Forelimb muscle (tissue), 1 donor: ENCODE results near the gene TLE1. TPM values are rescaled to one million over a fixed set of nuclear protein-coding genes. Genes with fewer than 3 reads are reported as not detected.
"Not testable (repeated sequence)": the region's sequence is repeated elsewhere in the genome, so short reads cannot be mapped to it uniquely, and the experiment has no call there.

Experiments used
- DNase-seq: peaks from one replicate; pipeline ENCODE4 v3.0.0-alpha.2; 2013; ENCODE audit warnings: low read depth
- polyA plus RNA-seq: library from polyadenylated mRNA; unstranded; fragments of 120-200 nt; gene quantifications from one replicate; pipeline ENCODE4 v1.2.1, GENCODE V29; 2013; ENCODE audit not compliant: insufficient read length

The TLE1 gene
- polyA plus RNA-seq, 1 donor: 52.9 TPM

DNA sequence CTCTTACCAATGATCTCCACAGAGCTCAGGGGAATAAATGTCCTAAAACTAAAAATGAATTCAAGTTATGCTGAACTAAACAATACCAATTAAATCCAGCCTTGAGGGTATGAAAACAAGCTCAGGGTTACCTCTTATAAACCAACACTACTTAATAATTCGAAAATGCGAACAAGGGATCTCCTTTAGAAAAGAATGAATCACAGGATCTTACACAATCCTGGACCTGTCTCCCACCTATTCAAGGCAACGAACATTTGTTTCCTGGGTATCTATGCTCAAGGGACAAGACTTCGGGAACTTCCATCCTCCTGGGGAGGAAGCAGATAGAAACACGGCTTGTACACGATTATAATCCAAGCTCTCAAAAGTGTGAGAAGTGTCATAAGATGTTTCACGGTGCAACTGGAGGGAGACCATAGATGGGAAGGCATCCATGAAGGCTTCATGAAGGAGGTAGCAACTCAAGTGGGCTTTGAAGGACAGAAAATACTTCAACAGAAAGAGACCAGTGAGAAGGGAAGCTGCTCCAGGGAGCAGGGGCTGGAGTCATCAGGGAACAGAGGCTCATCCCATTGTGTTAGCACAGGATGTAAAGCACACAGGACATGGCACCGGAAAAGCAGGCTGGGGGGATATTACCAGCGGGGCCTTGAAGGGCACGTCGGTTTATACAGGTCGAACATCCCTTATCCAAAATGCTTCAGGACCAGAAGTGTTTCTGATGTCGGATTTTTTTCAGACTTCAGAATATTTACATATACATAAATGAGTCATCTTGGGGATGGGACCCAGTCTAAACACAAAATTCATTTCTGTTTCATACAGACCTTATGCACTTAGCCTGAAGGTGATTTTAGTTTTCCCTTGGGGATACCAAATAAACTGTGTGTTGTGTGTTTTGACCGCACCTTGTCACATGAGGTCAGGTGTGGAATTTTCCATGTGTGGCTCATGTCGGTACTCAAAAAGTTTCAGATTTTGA lies 87.4 kb downstream of the TLE1 start:
- DNase-seq: no peak

DNA sequence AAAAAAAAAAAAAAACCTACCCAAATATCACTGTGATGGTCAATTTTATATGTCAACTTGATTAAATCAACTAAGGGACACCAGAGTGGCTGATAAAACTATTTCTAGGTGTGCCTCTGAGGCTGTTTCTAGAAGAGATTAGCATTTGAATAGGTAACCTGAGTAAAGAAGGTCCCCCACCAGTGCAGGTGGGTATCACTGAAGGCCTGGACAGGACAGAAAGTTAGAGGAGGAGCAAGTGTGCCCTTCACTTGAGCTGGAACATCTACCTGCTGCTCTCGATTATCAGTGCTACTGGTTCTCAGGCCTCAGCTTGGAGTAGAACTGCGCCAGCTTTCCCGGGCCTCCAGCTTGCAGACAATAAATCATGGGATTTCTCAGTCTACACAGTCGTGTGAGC lies 88.7 kb downstream of the TLE1 start:
- DNase-seq: no peak

DNA sequence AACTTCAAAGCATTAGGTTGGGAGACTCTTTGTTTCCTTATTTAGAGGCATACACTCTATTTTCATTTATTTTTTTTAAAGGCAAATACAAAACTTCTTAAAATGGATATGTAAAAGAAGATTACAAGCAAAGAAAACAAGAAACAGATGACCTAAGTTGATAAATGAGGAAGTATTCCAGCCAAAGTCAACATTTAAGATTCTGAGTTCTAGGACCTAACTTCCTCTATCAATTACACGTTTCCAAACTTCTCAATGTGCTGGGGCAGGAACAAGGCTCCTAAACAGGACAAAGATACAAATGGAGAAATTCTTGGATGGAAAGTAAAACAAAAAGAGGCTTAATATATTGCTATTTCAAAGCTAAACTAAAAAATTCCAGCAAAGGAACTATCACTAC lies 89.5 kb downstream of the TLE1 start:
- no peak for DNase-seq

DNA sequence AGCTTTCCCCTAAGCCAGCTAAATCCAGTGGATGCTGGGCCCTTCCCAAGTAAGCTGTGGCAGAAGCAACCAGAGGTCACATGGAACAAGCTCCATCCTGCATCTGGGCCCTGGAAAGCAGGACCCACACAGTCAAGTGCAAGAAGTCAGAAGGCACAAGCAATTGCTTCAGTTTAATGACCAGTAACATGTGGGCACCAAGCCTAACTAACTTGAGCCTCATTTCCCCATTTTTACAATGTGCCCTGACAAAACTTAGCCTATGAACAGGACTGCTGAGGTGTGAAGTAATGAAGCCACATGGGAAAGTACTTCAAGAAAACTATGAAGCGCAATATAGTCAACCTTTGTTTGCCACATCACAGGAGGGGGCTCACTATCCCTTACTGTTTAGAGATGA lies 90.5 kb downstream of the TLE1 start:
- DNase-seq: no peak

DNA sequence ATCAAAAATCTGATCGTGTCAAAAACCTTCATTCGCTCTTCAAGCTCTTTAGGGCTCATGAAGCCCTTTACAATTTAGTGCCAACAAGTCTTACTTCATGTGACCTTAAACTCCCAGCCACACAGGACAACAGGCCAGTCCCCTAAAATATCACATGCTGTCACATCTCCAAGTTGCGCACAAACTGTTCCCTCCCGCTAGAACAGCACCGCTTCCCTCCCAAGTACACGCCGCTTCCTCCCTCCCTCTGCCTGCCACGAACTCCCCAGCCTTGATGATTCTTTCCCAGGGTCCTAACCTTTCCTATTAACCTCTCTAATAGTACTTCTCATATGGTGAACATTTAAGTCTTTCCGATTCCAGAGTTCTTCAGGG lies 91.2 kb downstream of the TLE1 start:
- no peak for DNase-seq

DNA sequence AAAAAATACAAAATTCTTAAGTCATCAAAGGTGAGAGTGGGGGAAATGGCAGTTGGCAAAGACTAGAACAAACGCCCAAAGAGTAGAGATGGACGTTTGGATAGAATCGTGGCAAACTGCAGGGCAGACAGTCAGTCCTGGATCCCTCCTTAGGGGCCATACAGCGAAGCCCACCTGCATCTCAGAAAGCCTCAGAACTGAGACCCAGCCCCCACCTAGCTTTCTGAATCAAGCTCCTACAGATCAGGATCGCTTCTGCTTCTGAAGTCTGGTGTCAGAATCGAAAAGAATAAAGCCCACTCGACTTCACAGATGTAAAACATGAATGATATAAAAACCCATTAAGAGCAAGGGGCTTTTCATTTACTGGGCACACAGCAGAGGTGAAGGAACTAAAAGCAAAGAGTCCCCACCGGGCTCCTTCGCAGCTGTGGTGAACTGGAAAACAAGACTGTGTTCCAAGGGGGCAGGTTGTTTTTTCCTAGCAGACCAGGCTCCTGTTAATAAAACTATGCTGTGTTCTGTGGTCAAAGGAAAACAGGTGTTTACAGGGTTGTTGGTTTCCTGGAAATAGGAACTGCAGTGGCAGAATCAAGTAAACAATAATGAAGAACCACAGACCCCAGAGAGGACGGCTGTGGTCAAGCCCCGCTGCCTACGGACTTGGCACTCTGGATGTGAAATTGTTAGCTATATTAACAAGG lies 91.8 kb downstream of the TLE1 start:
- no peak for DNase-seq

DNA sequence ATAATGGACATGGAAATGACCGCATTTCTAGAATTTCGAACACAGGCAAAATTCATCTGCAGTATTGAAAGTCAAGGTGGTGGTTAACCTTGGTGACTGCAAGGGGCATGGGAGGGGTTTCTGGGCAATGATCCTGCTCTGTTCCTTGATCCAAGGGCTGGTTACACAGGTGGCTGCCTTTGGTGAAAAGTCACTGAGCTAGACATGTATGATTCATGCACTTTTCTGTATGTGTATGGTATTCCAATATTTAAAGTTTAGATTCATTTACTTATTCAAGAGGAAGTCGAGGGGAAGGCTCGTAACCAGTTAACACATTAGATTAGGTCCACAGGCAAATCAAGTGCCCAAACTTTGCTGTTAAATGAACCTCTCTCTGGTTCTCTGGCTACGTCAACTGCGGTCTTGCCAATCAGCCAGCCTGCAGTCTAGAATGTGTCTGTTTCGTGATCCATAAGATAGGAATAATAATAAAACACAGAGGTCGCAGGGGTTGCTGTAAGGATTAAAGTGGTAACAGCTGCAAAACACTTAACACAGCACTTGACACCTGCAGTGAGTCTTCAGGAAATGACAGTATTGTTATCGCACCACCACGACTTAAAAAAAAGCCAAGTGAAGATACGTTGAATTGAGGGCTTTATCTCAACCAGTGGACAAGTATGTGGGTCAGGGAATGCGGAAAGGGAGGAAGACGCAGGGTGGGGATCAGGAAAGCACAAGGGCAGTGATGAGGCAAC lies 92.5 kb downstream of the TLE1 start:
- no peak for DNase-seq

DNA sequence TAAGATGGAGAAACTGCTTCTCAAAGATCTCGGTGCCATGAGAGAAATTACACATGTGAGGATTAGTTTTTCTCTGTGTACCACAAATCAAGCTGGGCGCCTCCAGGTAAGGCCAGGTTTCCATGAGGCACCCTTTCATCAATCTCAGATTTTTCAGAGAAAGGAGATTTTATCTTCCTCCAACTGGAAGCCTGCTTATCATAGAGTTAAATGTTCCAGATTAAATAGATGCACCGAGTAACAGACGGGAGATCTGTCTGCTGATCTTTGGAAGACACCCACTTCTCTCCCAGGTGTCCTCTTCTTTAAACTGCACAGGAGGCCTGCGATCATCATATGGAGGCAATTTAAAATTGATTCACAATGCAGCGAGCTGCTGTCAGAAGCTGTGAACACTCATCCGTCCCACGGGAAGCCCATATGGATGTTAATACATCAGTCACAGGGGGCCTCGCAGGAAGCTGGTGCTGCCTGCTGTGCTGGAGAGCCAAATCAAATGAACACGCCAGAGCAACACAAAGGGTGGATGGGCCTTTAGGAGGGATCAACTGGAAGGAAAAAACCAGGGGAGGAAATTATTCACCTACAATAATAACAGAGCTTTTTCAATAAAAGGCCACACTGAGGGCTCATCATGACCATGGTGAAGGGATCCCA lies 93.3 kb downstream of the TLE1 start:
- no peak for DNase-seq

DNA sequence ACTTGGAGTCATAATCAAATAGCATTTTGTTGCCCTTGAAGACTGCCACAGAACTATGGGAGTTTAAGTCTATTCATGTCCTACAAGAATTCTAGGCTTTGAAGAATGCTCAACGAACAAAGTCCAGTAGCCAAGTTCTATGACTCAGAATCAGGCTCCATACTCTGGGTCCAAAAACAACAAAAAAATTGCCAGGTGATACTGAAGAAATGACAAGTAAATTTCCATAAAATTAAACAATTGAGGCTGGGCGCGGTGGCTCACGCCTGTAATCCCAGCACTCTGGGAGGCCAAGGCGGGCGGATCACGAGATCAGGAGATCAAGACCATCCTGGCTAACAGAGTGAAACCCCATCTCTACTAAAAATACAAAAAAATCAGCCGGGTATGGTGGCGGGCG lies 94.1 kb downstream of the TLE1 start:
- not testable (repeated sequence) for DNase-seq

DNA sequence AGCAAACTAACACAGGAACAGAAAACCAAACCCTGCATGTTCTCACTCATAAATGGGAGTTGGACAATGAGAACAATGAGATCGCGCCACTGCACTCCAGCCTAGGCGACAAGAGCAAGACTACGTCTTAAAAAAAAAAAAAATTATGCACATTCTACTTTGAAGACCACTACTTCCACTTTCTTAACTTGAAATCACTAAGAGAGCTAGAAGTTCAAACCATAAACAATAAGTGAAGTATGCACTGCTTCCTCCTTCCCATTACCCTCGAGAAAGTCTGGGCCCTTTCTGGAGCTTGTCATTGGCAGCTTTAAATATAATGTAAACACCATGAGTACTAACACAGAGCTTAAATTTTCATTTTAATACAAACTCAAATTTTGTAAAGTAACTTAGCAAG lies 94.9 kb downstream of the TLE1 start:
- no peak for DNase-seq

DNA sequence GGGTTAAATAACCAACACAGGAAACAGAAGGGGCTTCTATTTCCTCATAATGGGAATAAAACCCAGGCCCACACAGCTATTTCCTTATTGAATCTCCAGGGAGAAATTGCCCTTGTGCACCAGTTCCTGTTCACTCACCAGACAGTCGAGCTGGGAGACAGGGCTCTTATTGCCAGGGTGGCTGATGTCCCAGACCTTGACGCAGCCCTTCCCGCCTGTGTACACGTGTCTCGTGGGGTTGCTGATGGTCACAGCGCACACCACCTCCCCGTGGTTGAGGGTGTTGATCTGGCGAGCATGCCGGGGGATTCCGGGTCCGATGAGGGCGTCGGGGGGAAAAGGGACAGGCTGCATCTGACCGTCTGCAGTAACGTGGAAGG lies 96.5 kb downstream of the TLE1 start:
- no peak for DNase-seq

DNA sequence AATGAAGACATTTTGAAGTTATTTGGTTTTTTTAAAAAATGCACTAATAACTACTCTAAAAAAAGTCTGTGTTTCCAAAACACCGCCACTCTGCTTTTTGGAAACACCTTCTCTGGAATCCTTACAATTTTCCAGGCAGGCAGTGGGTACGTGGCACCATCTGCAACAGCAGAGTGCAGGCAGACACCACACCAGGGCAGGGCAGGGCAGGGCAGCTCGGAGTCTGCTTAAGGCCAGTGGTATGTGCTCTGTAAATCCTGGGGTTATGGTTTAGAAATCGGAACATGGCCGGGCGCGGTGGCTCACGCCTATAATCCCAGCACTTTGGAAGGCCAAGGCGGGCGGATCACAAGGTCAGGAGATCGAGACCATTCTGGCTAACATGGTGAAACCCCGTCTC lies 97.6 kb downstream of the TLE1 start:
- DNase-seq: no peak

DNA sequence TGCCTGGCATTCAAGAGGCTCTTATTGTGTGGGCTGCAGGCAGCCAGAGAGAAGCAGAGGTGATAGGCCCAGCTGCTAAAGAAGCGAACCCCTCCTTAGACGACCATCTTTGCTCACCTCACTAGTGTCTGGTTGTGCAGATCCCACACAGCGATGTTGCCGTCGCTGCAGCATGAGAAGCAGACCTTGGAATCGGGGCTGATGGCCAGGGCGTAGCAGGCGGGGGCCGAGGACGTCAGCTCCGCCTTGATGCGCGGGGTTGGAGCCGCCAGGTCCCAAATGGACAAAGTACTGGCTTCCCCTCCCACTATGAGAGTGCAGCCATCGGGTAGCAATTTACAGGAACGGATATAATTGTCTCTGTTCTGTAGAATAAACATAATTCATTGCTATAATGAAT lies 98.7 kb downstream of the TLE1 start:
- DNase-seq: no peak

DNA sequence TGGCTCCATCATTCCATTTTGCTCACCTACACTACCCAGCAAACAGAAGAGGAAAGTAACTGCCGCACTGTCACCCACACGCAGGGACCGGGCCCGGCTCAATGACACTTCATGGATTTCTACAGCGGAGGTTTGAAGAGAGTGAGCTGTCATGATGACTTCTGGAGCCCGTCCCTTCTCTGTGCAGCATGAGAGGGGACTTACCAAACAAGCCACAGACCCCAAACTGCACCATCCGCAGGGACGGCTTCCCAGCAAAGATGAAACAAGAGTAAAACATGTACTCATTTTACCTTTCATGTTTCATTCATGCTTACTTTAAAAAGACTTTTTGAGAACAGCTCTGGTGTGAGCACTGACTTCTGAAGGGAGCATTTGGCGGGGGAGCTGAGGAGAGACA lies 99.5 kb downstream of the TLE1 start:
- no peak for DNase-seq

DNA sequence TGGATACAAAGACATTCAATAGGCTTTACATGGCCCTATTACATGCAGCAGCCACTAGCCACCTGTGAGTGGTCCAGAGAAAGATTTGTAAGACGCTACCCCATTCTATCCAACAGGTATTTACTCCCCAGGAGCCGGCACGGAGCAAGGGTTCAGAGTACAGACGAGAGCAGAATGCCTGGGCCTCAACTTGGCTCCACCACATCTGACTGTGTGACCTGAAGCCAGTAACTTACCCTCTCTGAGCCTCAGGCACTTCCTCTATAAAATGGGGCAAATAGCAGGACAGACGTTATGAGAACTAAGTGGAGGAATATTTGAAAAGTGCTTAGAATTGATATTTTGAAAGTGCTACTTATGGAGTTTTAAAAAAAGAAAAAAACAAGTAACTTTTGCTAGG lies 100.0 kb downstream of the TLE1 start:
- no peak for DNase-seq

DNA sequence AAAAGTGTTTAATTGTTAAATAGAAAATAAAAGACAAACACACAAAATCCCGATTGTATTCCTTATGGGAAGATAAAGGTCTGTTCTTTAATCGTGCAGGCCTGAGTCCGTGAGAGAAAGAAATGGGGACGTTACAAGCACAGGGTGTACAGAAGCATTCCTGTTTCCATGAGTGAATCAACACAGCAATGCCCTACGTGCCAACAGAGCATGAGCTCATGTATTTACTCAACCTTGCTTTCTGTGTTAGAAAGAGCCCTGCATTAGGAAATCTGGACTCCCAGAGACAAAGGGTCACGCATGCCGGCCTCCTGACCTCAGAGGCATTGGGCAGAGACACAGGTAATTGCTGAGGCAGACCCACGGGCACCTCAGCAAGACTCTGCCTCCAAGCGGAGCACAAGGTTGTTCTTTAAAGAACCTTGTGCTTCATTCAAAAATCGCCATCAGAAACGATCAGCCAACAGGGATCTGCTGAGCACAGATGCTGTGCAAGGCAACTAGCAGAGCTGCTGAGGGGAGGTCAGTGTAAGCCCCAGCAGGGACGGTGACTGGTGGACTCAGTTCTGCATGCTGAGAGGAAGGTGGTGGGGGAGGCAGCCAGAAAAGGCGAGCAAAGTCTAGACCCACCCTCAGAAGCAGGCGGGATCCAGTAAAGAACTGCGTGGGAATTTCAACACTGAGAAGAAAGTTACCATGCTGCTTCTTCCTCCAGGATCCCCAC lies 101.0 kb downstream of the TLE1 start:
- no peak for DNase-seq

DNA sequence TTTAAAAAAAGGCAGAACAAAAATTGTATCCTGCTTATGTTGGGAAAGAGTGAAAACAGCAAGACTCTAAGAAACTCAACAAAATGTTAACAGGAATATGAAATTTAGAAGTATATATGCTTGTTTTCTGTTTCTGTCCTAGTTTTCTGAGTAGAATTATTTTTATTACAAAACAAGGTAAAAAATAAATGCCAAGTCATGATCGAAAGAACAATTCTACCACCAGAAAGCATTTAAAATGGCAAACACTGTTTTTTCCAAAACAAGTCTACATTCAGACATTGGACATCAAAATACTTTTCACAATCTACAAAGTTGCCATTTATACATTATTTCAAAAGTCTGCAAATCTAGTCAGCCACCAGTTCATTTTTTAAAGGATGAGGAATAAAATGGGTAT lies 102.6 kb downstream of the TLE1 start:
- DNase-seq: no peak

DNA sequence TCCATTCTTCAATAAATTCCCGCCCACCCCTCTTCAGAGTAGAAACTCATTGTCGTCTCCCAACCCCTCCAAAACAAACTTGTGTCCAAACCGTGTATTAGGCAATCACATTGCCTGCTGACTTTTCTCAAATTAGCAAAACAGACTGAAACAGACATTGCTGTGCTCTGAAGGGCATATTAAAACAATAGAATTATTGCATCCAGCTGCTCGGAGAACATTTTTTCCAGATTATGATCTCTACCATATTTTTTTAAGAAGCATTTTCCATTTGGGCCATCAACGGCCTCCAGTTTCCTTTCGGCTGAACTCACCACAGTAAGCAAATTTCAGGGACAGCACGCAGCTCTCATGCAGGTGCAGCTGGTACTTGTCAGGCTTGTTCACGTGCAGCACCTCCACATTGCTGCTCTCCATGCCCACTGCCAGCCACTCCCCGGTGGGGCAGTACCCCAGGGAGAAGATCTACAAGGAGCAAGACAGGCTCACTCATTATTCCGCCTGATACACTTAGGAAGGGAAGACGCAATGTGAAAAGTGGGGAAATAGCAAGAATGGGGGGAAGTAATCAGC lies 104.1 kb downstream of the TLE1 start:
- no peak for DNase-seq

DNA sequence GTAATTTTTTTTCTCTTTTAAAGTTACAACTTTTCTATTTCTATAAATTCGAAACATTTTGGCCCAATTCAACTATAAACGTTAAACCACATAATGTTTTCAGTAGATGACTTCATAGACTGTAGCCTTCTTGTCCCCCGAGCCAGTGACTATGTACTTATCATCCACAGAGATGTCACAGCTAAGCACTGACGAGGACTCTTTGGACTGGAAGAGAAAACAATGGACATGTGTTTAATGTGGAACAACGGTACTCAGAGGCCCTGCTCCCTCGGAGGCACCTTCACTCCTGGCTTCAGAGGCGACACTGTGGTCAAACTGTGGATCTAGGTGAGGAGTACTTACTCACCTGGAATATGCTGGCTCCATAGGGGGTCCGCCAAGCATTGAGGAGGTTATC lies 105.2 kb downstream of the TLE1 start:
- no peak for DNase-seq

DNA sequence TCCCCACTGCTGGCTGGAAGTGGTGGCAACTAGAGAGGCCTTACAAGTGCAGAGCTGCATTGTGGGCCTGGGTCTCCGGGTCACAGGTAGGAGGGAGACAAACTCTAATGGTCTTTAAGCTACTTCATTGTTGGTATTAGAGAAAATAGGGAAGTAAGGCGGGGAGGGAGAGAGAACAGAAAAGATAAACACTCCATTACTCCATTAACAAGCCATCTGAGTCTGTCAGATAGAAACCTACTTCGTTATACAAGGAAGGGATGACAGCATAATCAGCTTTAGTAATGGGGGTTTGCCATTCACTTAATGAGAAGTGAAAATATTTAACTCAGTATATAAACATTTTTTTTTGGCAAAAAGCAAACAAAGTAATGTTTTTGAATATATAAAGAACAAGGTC lies 107.4 kb downstream of the TLE1 start:
- no peak for DNase-seq

DNA sequence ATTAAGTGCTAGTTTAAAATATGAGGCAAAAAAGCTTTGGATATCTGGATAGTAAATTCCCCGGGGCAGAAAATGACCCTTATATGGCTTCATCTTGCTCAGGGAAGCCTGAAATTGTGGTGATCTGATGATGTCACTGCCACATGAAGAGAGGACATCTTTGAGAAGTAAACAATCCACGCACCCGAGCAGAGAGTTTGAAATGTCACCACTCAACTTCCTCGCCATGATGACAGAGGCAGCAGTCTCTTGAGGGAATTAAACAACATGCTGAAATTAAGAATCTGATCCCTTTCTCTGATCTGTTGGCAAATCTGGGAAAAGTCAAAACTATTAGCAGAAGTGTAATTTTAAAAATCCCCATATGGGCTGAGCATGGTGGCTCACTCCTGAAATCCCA lies 110.0 kb downstream of the TLE1 start:
- DNase-seq: no peak
